Measurements from ENCODE around the gene XRN1.

DNA sequence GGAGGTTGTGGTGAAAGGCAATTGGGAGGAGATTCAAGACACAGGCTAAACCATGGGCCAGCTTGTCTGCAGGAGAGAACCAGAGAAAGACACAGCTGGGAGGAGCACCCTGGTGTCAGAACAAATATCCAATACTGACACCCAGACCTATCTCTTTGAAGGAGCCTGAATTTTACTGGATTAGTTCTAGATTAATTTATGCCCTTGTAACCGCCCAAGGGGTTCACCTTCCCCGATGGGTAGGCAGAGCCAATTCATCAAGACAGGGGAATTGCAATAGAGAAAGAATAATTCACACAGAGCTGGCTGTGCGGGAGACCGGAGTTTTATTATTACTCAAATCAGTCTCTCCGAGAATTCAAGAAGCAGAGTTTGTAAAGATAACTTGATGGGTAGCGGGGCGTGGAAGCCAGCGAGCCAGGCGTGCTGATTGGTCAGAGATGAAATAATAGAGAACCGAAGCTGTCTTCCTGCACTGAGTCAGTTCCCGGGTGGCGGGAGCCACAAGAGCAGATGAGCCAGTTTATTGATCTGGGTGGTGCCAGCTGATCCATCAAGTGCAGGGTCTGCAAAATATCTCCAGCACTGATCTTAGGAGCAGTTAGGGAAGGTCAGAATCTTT lies 191.0 kb downstream of the XRN1 start:
- TF ChIP-seq, protein P1, sequence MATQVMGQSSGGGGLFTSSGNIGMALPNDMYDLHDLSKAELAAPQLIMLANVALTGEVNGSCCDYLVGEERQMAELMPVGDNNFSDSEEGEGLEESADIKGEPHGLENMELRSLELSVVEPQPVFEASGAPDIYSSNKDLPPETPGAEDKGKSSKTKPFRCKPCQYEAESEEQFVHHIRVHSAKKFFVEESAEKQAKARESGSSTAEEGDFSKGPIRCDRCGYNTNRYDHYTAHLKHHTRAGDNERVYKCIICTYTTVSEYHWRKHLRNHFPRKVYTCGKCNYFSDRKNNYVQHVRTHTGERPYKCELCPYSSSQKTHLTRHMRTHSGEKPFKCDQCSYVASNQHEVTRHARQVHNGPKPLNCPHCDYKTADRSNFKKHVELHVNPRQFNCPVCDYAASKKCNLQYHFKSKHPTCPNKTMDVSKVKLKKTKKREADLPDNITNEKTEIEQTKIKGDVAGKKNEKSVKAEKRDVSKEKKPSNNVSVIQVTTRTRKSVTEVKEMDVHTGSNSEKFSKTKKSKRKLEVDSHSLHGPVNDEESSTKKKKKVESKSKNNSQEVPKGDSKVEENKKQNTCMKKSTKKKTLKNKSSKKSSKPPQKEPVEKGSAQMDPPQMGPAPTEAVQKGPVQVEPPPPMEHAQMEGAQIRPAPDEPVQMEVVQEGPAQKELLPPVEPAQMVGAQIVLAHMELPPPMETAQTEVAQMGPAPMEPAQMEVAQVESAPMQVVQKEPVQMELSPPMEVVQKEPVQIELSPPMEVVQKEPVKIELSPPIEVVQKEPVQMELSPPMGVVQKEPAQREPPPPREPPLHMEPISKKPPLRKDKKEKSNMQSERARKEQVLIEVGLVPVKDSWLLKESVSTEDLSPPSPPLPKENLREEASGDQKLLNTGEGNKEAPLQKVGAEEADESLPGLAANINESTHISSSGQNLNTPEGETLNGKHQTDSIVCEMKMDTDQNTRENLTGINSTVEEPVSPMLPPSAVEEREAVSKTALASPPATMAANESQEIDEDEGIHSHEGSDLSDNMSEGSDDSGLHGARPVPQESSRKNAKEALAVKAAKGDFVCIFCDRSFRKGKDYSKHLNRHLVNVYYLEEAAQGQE (IDR thresholded peaks at IDR 0.05; ENCODE audit: insufficient read depth in 1 of 2, low read depth in 2 of 2, low read length in 1 of 2): no peak
- TF ChIP-seq, protein P2, sequence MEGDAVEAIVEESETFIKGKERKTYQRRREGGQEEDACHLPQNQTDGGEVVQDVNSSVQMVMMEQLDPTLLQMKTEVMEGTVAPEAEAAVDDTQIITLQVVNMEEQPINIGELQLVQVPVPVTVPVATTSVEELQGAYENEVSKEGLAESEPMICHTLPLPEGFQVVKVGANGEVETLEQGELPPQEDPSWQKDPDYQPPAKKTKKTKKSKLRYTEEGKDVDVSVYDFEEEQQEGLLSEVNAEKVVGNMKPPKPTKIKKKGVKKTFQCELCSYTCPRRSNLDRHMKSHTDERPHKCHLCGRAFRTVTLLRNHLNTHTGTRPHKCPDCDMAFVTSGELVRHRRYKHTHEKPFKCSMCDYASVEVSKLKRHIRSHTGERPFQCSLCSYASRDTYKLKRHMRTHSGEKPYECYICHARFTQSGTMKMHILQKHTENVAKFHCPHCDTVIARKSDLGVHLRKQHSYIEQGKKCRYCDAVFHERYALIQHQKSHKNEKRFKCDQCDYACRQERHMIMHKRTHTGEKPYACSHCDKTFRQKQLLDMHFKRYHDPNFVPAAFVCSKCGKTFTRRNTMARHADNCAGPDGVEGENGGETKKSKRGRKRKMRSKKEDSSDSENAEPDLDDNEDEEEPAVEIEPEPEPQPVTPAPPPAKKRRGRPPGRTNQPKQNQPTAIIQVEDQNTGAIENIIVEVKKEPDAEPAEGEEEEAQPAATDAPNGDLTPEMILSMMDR (IDR thresholded peaks at IDR 0.05): no peak
- TF ChIP-seq POLR2AphosphoS5 (IDR thresholded peaks at IDR 0.05; ENCODE audit: low read depth, low read length) (no peak), TCF7L2 (IDR thresholded peaks at IDR 0.05; ENCODE audit: low read depth, low read length) (no peak), SIN3A (IDR thresholded peaks at IDR 0.05; ENCODE audit: borderline replicate concordance, insufficient read depth, low read depth, low read length) (no peak)

Data from Panc1 (cell line).